GM13976 (cell line): ENCODE results near the gene PRRT1.

Source experiments
- DNase-seq: peaks from one replicate; pipeline ENCODE4 v3.0.0; 2012; ENCODE audit warnings: low spot score
- in situ Hi-C: fragments of 300-500 bp; cut with MboI; formaldehyde crosslinking; loops from one replicate; pipeline ENCODE4 v1.12.0; 2022; ENCODE audit warnings: low sequenced_read_pairs, mixed read lengths, inconsistent platforms; ENCODE audit not compliant: unreplicated experiment
- TF ChIP-seq, protein P1 (sequence below): IDR thresholded peaks from 2 replicates; pipeline ENCODE4 v1.5.1; 2012; ENCODE audit warnings: borderline replicate concordance, mild to moderate bottlenecking; ENCODE audit not compliant: insufficient read depth; ENCODE audit errors: extremely low read depth, missing control alignments, control extremely low read depth

PRRT1 gene

DNA sequence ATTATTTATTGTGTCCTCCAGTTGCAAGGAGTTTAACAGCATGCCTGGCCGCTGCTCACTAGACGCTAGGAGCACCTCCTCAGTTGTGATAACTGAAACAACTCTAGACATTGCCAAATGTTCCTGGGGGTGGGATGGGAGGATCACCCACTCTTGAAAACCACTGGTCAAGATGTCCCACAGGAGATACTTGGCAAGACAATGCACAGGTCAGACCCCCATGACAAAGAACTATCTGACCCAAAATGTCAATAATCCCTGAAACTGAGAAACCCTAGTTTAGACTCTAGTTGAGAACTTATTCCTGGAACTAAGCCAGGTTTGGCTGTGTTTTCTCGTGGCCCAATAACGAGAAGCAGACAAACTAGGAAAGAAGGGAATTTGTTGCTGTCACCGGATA is 12.1 kb downstream of the PRRT1 start:
- TF ChIP-seq, protein P1, sequence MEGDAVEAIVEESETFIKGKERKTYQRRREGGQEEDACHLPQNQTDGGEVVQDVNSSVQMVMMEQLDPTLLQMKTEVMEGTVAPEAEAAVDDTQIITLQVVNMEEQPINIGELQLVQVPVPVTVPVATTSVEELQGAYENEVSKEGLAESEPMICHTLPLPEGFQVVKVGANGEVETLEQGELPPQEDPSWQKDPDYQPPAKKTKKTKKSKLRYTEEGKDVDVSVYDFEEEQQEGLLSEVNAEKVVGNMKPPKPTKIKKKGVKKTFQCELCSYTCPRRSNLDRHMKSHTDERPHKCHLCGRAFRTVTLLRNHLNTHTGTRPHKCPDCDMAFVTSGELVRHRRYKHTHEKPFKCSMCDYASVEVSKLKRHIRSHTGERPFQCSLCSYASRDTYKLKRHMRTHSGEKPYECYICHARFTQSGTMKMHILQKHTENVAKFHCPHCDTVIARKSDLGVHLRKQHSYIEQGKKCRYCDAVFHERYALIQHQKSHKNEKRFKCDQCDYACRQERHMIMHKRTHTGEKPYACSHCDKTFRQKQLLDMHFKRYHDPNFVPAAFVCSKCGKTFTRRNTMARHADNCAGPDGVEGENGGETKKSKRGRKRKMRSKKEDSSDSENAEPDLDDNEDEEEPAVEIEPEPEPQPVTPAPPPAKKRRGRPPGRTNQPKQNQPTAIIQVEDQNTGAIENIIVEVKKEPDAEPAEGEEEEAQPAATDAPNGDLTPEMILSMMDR, result no peak
- DNase-seq, result no peak
- in situ Hi-C loops, result no loop called here

DNA sequence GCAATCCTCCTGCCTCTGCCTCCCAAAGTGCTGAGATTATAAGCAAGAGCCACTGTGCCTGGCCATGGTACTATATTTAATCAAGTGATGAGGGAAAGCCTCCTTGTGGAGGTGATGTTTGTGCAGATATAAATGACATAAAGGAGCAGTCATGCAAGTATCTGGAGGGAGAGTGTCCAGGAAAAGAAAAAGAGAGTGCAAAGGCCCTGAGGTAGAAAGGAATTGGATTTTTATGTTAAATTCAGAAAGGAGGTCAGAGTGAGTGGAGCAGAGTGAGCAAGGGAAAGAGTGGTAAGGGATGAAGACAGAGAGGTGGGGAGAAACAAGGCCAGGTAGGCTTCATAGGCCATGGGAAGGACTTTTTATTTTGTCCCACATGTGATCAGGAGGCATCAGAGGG is 14.3 kb downstream of the PRRT1 start:
- no peak for DNase-seq
- in situ Hi-C loops, result no loop called here
- TF ChIP-seq, protein P1, result no peak

DNA sequence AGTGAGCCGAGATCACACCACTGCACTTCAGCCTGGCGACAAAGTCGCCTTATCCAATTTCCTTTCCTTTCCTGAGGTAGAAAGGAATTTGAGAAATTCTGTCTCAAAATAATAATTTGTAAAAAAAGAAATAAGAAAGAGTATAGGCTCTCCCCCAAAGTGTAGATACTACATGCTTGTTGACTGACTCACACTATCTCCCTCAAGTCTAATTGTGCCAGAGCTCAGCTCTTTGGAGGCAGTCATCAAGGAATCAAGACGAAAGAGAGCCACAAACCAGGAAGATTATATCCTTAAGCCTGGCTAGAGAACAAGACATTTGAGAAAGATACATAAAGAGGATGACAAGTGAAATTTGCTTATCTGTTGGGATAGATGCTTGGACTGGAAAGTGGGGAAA is 18.0 kb downstream of the PRRT1 start:
- in situ Hi-C loops, result no loop called here
- no peak for DNase-seq
- TF ChIP-seq, protein P1, result no peak

- TF ChIP-seq, protein P1, result no peak
- in situ Hi-C loops, result no loop called here
- no peak for DNase-seq
These were observed 19.6 kb downstream of the PRRT1 start for GRCh38 chr6:32132110-32132509.

DNA sequence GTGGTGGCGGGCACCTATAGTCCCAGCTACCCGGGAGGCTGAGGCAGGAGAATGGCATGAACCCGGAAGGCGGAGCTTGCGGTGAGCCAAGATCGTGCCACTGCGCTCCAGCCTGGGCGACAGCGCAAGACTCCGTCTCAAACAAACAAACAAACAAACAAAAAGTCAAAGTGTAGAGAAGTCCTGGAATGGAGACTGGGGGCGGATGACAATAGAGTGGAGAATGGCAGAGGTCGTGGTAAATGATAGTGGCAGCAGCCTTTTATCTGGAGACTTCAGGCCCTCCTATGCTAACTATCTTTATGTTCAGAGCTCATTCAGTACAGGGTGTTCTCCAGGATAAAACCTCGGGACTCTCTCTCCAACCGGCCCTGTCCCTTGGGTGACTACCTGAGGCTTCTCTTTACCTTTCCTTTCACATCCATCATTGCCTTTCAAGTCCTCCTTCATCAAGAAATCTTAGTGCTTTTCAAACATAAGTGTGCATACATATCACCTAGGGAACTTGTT is 20.2 kb downstream of the PRRT1 start:
- in situ Hi-C loops, result no loop called here
- no peak for DNase-seq
- TF ChIP-seq, protein P1, result no peak

GRCh38 chr6:32129297-32130088 is 22.2 kb downstream of the PRRT1 start:
- TF ChIP-seq, protein P1, result no peak
- in situ Hi-C loops, result no loop called here
- DNase-seq, result no peak
